ENCODE data around the gene PLA2G4F. TPM values are rescaled to one million over a fixed set of nuclear protein-coding genes. Genes with fewer than 3 reads are reported as not detected.

PLA2G4F gene
- total RNA-seq, 1 experiment from 2014 or later: 0.05 TPM

DNA sequence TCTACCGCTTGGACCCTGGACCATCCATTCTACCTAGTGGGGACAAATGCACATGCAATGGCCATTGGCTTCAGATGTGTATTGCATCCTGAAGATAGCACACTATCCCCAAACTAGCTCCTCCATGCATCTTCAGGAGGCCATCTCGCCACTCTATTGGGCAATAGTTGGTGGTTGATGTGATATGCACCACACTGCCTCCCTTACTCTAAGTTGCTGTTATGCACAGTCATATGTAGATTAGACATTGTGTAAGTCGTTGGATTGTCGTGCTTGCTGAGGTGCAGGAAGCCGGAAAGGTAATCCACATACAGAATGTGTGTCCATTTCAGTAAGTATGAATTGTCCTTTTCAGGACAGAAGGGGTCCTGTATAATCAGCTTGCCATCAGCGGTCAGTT is 35.4 kb downstream of the PLA2G4F start (continued):
- TF ChIP-seq, protein P1, sequence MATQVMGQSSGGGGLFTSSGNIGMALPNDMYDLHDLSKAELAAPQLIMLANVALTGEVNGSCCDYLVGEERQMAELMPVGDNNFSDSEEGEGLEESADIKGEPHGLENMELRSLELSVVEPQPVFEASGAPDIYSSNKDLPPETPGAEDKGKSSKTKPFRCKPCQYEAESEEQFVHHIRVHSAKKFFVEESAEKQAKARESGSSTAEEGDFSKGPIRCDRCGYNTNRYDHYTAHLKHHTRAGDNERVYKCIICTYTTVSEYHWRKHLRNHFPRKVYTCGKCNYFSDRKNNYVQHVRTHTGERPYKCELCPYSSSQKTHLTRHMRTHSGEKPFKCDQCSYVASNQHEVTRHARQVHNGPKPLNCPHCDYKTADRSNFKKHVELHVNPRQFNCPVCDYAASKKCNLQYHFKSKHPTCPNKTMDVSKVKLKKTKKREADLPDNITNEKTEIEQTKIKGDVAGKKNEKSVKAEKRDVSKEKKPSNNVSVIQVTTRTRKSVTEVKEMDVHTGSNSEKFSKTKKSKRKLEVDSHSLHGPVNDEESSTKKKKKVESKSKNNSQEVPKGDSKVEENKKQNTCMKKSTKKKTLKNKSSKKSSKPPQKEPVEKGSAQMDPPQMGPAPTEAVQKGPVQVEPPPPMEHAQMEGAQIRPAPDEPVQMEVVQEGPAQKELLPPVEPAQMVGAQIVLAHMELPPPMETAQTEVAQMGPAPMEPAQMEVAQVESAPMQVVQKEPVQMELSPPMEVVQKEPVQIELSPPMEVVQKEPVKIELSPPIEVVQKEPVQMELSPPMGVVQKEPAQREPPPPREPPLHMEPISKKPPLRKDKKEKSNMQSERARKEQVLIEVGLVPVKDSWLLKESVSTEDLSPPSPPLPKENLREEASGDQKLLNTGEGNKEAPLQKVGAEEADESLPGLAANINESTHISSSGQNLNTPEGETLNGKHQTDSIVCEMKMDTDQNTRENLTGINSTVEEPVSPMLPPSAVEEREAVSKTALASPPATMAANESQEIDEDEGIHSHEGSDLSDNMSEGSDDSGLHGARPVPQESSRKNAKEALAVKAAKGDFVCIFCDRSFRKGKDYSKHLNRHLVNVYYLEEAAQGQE (IDR thresholded peaks at IDR 0.05; ENCODE audit: low read depth): no peak
- TF ChIP-seq CEBPB (IDR thresholded peaks at IDR 0.05; ENCODE audit: low read depth): no peak
- no peak for TF ChIP-seq SIN3A (IDR thresholded peaks at IDR 0.05; ENCODE audit: low read depth)
- no peak for TF ChIP-seq EZH2phosphoT487 (IDR thresholded peaks at IDR 0.05; ENCODE audit: borderline replicate concordance)
- TF ChIP-seq POLR2A (IDR thresholded peaks at IDR 0.05; ENCODE audit: borderline replicate concordance, extremely low read depth, insufficient read depth, insufficient read length): no peak
- TF ChIP-seq, protein P2, sequence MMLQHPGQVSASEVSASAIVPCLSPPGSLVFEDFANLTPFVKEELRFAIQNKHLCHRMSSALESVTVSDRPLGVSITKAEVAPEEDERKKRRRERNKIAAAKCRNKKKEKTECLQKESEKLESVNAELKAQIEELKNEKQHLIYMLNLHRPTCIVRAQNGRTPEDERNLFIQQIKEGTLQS (IDR thresholded peaks at IDR 0.05): no peak
- TF ChIP-seq ZNF274 (IDR thresholded peaks at IDR 0.05; ENCODE audit: low read depth, low read length): no peak
- TF ChIP-seq ZFX (IDR thresholded peaks at IDR 0.05): no peak

DNA sequence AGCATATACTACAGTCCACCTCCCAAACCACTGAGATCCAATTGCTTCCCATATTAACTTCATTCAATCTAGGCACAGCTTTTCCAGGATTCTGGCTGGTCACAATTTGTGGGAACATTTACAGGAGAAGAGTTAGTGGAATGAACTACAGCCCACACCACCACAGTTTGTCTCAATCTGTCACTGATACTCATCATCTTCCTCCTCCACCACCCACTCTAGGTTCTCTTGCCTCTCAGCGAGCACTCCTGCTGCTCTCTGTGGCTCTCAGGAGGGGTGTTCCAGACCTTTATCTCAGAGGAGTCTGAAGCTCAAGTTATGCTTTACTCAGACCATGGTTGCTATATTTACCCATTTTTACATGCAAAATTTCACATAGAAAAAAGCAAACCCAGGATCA is 36.2 kb downstream of the PLA2G4F start:
- Histone ChIP-seq H3K27me3 (ENCODE audit: insufficient read depth, low read length) (no peaks in the 10 kb centered on the region), H3K9me3 (ENCODE audit: control insufficient read depth in 1 of 2, insufficient read depth in 1 of 2, low read depth in 1 of 2, low read length in 2 of 2) (no peaks in the 10 kb centered on the region), H3K4me3 (replicated peaks in 1 of 2; ENCODE audit: low read depth in 1 of 2, low read length in 2 of 2) (no peak overlapping the region), H3K9ac (ENCODE audit: low read length) (no peak overlapping the region), H3K36me3 (ENCODE audit: control insufficient read depth in 1 of 2, insufficient read depth in 2 of 2, low read length in 2 of 2) (no peaks in the 10 kb centered on the region), H3K27ac (ENCODE audit: low read depth, low read length) (no peak overlapping the region), H3K4me1 (ENCODE audit: control insufficient read depth in 1 of 2, insufficient read depth in 2 of 2, low read length in 2 of 2) (peaks cover 0 to 4% of the 10 kb centered on the region in 2 experiments; a peak in 1 of 4 replicates), H4K20me1 (ENCODE audit: insufficient read depth) (no peaks in the 10 kb centered on the region), H3K4me2 (ENCODE audit: low read length) (no peak overlapping the region), H3K79me2 (ENCODE audit: insufficient read depth, low read length) (no peaks in the 10 kb centered on the region), H3K9me2 (ENCODE audit: insufficient read depth) (no peaks in the 10 kb centered on the region), H2AFZ (ENCODE audit: low read depth, low read length, poor library complexity, severe bottlenecking) (no peak overlapping the region)
- no TSS peak for BruUV-seq (replicated peaks)
- POLR2A ChIA-PET: no interaction called here
- RAD21 ChIA-PET (ENCODE audit: low non-redundant PET in 1 of 2, low total read pairs in 2 of 2, uncharacterized antibody in 2 of 2, unreplicated experiment in 2 of 2): no interaction called here
- ATAC-seq (no peak), DNase-seq (ENCODE audit: low read depth, low spot score) (no peak)
- CTCF ChIA-PET: no interaction called here
- intact Hi-C loops (cut with micrococcal nuclease): no loop called here
- TF ChIP-seq SRF (IDR thresholded peaks at IDR 0.05; ENCODE audit: low read depth) (no peak), EZH2phosphoT487 (IDR thresholded peaks at IDR 0.05; ENCODE audit: borderline replicate concordance) (no peak), CBX3 (IDR thresholded peaks at IDR 0.05; ENCODE audit: low read depth) (no peak), SP1 (IDR thresholded peaks at IDR 0.05; ENCODE audit: low read depth) (no peak), EZH2 (IDR thresholded peaks at IDR 0.05) (no peak), ZFX (IDR thresholded peaks at IDR 0.05) (no peak), POLR2AphosphoS5 (IDR thresholded peaks at IDR 0.05; ENCODE audit: low read depth, low read length) (no peak), CEBPB (IDR thresholded peaks at IDR 0.05; ENCODE audit: low read depth) (no peak), YY1 (IDR thresholded peaks at IDR 0.05; ENCODE audit: extremely low read depth, insufficient replicate concordance, low read depth, low read length) (no peak), POLR2A (IDR thresholded peaks at IDR 0.05; ENCODE audit: borderline replicate concordance, extremely low read depth, insufficient read depth, insufficient read length) (no peak)
- TF ChIP-seq, protein P1 (IDR thresholded peaks at IDR 0.05; ENCODE audit: low read depth): no peak
- TF ChIP-seq, protein P3, sequence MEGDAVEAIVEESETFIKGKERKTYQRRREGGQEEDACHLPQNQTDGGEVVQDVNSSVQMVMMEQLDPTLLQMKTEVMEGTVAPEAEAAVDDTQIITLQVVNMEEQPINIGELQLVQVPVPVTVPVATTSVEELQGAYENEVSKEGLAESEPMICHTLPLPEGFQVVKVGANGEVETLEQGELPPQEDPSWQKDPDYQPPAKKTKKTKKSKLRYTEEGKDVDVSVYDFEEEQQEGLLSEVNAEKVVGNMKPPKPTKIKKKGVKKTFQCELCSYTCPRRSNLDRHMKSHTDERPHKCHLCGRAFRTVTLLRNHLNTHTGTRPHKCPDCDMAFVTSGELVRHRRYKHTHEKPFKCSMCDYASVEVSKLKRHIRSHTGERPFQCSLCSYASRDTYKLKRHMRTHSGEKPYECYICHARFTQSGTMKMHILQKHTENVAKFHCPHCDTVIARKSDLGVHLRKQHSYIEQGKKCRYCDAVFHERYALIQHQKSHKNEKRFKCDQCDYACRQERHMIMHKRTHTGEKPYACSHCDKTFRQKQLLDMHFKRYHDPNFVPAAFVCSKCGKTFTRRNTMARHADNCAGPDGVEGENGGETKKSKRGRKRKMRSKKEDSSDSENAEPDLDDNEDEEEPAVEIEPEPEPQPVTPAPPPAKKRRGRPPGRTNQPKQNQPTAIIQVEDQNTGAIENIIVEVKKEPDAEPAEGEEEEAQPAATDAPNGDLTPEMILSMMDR (IDR thresholded peaks at IDR 0.05 in 2 of 3, conservative IDR thresholded peaks at IDR 0.05 in 1 of 3; ENCODE audit: borderline replicate concordance in 1 of 3, insufficient read depth in 1 of 3, low read depth in 2 of 3, low read length in 2 of 3): no peak
- TF ChIP-seq, protein P2 (IDR thresholded peaks at IDR 0.05): no peak

Measured in HCT116 (cell line).